Measurements from ENCODE around the gene GNG7. TPM values are rescaled to one million over a fixed set of nuclear protein-coding genes. Genes with fewer than 3 reads are reported as not detected.
A peak's percentile ranks its signal among the peaks of the same experiment; 100 is the strongest.

GNG7 gene
- total RNA-seq, 1 donor from 2014 or later = 5.1 TPM

DNA sequence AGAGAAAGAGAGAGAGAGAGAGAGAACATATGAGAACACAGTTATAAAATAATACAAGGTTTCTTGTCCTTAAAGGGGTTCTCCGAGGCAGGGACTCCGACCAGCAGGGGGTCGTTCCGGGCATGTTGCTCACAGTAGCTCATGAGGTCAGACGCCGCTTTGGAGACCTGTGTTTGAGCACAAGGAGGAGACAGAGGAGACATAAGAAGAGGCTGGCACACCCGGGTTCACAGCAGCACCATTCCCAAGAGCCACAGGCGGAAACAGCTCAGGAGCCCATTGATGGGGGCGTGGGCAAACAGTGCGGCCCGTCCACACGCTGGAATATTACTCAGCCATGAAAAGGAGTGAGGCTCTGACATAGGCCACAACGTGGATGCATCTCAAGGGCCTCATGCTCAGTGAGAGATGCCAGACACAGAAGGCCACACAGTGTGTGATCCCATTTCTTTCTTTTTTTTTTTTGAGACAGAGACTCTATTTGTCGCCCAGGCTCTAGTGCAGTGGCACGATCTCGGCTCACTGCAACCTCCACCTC is 187.4 kb downstream of the GNG7 start:
- TF ChIP-seq, protein P1, sequence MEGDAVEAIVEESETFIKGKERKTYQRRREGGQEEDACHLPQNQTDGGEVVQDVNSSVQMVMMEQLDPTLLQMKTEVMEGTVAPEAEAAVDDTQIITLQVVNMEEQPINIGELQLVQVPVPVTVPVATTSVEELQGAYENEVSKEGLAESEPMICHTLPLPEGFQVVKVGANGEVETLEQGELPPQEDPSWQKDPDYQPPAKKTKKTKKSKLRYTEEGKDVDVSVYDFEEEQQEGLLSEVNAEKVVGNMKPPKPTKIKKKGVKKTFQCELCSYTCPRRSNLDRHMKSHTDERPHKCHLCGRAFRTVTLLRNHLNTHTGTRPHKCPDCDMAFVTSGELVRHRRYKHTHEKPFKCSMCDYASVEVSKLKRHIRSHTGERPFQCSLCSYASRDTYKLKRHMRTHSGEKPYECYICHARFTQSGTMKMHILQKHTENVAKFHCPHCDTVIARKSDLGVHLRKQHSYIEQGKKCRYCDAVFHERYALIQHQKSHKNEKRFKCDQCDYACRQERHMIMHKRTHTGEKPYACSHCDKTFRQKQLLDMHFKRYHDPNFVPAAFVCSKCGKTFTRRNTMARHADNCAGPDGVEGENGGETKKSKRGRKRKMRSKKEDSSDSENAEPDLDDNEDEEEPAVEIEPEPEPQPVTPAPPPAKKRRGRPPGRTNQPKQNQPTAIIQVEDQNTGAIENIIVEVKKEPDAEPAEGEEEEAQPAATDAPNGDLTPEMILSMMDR (IDR thresholded peaks at IDR 0.05) = no peak
- peak overlapping the region; percentile 54 for H3K27ac Mint-ChIP-seq (ENCODE audit: unreplicated experiment)
- H3K36me3 Mint-ChIP-seq (ENCODE audit: unreplicated experiment) = no peaks in the 10 kb centered on the region
- H3K4me3 Mint-ChIP-seq (ENCODE audit: unreplicated experiment) = no peak overlapping the region
- no peaks in the 10 kb centered on the region for H3K27me3 Mint-ChIP-seq (ENCODE audit: unreplicated experiment)
- H3K4me1 Mint-ChIP-seq (ENCODE audit: unreplicated experiment) = peaks cover 11% of the 10 kb centered on the region
- no peak for DNase-seq (ENCODE audit: extremely low spot score, unreplicated experiment)
- H3K9me3 Mint-ChIP-seq (ENCODE audit: unreplicated experiment) = no peaks in the 10 kb centered on the region

DNA sequence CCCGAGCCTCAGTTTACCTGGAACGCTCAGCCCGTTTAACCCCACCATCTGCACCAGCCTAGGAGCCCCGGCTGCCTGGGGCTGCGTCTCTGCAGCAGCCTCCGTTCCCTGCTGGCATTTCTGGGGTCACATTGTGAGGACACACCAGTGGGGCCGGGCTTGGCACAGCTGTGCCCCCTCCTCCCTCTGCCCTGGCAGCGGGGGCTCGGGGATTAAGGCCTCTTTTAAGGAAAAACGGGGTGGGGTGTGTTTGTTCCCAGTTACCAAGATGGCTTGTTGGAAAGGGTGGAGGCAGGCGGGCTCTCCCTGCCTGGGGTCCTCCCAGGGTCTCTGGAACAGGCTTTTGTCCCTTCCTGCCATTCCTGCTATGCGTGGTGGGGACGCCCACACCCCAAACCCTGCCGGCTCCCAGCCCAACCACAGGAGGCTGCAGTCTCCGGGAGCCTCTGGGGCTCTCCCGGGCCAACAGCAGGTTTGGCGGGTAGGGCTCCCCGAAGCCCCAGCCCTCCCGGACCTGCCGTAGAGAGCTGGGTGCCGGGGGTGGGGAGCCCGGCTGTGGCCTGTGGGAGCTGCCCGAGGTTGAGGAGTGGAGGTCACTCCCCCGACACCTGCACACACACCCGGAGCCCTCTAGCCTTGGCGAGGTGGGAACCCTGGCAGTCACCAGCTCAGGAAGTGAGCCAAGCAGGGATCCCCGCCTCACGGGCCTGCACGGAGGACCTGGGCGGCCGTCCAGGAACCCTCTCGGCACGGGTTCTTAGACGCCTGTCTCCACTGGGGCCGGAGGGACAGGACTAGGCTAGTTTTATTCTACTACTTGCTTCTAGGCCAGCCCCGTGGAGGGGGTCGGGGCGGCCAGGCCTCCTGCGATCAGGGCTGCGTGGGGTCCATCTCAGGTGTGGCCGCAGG is 189.7 kb downstream of the GNG7 start:
- DNase-seq (ENCODE audit: extremely low spot score, unreplicated experiment) = no peak
- Mint-ChIP-seq H3K4me1 (ENCODE audit: unreplicated experiment) (peaks cover 2% of the 10 kb centered on the region), H3K4me3 (ENCODE audit: unreplicated experiment) (no peak overlapping the region), H3K27ac (ENCODE audit: unreplicated experiment) (no peak overlapping the region), H3K9me3 (ENCODE audit: unreplicated experiment) (no peaks in the 10 kb centered on the region), H3K27me3 (ENCODE audit: unreplicated experiment) (no peaks in the 10 kb centered on the region), H3K36me3 (ENCODE audit: unreplicated experiment) (no peaks in the 10 kb centered on the region)
- TF ChIP-seq, protein P1 (IDR thresholded peaks at IDR 0.05) = no peak

DNA sequence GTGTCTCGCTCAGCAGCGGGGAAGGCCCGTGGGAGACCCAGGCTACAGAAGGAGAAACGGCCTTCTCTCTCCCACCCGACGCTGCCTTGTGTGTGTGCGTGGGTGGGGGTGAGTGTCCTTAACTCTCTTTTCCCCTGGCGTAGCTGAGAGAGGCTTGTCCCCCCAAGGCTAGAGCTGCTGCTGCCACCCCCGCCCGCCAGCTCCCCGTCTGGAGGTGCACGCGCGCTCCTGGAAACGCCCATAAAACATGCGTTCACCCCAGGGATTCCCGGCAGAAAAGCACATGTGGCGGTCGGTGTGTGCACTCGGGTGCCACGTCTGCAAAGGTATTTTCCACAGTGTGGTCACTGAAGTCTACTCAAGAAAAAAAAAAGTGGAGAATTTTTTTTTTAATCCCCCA is 190.5 kb downstream of the GNG7 start:
- TF ChIP-seq, protein P1 (IDR thresholded peaks at IDR 0.05) = no peak
- Mint-ChIP-seq H3K9me3 (ENCODE audit: unreplicated experiment) (no peaks in the 10 kb centered on the region), H3K4me3 (ENCODE audit: unreplicated experiment) (no peak overlapping the region), H3K4me1 (ENCODE audit: unreplicated experiment) (peaks cover 2% of the 10 kb centered on the region), H3K36me3 (ENCODE audit: unreplicated experiment) (no peaks in the 10 kb centered on the region), H3K27me3 (ENCODE audit: unreplicated experiment) (no peaks in the 10 kb centered on the region), H3K27ac (ENCODE audit: unreplicated experiment) (no peak overlapping the region)
- no peak for DNase-seq (ENCODE audit: extremely low spot score, unreplicated experiment)

DNA sequence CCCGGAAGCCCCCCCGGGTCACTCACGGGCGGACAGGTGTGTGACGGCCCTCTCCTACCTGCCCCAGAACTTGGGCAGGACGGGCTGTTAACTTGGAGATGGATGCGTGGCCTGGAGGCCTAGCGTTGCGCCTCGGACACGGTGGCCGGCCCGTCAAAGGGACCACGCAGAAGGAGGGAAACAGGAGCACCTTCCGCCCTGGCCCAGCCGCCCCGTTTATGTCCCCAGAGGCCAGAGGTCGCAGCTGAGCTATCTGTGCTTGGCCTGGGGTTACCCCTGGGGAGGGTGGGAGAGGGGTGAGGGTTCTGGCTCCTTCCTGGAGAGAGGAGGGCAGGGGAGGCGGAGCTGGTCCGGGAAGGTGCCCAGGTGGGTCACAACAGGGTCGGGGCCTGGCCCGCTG is 190.9 kb downstream of the GNG7 start:
- Mint-ChIP-seq H3K9me3 (ENCODE audit: unreplicated experiment) (no peaks in the 10 kb centered on the region), H3K4me1 (ENCODE audit: unreplicated experiment) (peaks cover 3% of the 10 kb centered on the region), H3K36me3 (ENCODE audit: unreplicated experiment) (no peaks in the 10 kb centered on the region), H3K27me3 (ENCODE audit: unreplicated experiment) (no peaks in the 10 kb centered on the region), H3K27ac (ENCODE audit: unreplicated experiment) (no peak overlapping the region), H3K4me3 (ENCODE audit: unreplicated experiment) (no peak overlapping the region)
- TF ChIP-seq, protein P1 (IDR thresholded peaks at IDR 0.05) = no peak
- no peak for DNase-seq (ENCODE audit: extremely low spot score, unreplicated experiment)

DNA sequence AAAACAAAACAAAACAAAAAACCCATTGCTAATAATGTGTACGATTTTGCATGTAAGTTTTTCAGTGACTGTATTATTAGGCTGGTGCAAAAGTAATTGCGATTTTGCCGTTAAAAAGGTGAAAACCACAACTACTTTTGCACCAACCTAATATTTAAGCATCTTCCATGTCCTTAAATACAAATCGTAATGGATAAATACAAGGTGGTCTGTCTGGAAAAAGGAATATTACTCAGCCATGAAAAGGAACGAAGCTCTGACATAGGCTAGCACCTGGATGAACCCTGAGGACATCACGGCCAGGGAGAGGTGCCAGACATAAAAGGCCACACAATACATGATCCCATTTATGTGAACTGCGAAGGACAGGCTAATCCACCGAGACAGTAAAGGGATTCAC is 193.4 kb downstream of the GNG7 start:
- TF ChIP-seq, protein P1 (IDR thresholded peaks at IDR 0.05) = no peak
- no peaks in the 10 kb centered on the region for H3K27me3 Mint-ChIP-seq (ENCODE audit: unreplicated experiment)
- no peak overlapping the region for H3K4me3 Mint-ChIP-seq (ENCODE audit: unreplicated experiment)
- no peaks in the 10 kb centered on the region for H3K36me3 Mint-ChIP-seq (ENCODE audit: unreplicated experiment)
- DNase-seq (ENCODE audit: extremely low spot score, unreplicated experiment) = no peak
- peaks cover 6% of the 10 kb centered on the region for H3K4me1 Mint-ChIP-seq (ENCODE audit: unreplicated experiment)
- no peaks in the 10 kb centered on the region for H3K9me3 Mint-ChIP-seq (ENCODE audit: unreplicated experiment)
- H3K27ac Mint-ChIP-seq (ENCODE audit: unreplicated experiment) = no peak overlapping the region
